GM12878 (cell line): ENCODE data around the gene SFN. TPM values are rescaled to one million over a fixed set of nuclear protein-coding genes. Genes with fewer than 3 reads are reported as not detected.
A peak's percentile ranks its signal among the peaks of the same experiment; 100 is the strongest.

Experiments used
- ATAC-seq: fragments of 200-7000 bp; cut with Tn5 transposase; 3 replicates; pipeline ENCODE4 v1.9.1; 2020; ENCODE audit warnings: mild to moderate bottlenecking, moderate library complexity
- BruUV-seq: library from RNA; stranded (reverse); fragments of 400-500 nt; replicated peaks from 2 replicates; lab custom pipeline; 2021; lab: Mats Ljungman, UMichigan
- CTCF ChIA-PET: fragments of 300-600 bp; sonication (Branson Sonifier 250); formaldehyde crosslinking; extraction: SDS; loops from one replicate; lab custom pipeline; 2021; ENCODE audit warnings: inconsistent platforms; lab: Yijun Ruan, JAX
- POLR2A ChIA-PET: fragments of 350-600 bp; formaldehyde crosslinking; extraction: SDS; loops from one replicate; lab custom pipeline; 2021; ENCODE audit warnings: inconsistent platforms; lab: Charles Lee
- RAD21 ChIA-PET: fragments of 300-600 bp; sonication (Branson Sonifier 250); formaldehyde crosslinking; loops from one replicate; lab custom pipeline; 2023; ENCODE audit warnings: antibody characterized with exemption; ENCODE audit not compliant: unreplicated experiment; lab: Charles Lee
- SMC1A ChIA-PET: fragments of 300-600 bp; sonication (Branson Sonifier 250); formaldehyde crosslinking; loops from one replicate; lab custom pipeline; 2023; ENCODE audit not compliant: unreplicated experiment, uncharacterized antibody; lab: Charles Lee
- DNase-seq: peaks from one replicate; pipeline ENCODE4 v3.0.0-alpha.2; 2011; ENCODE audit warnings: low read depth, low spot score
- FAIRE-seq: peaks from 3 replicates; lab custom pipeline; 2011; peaks lifted over from hg19 to GRCh38; lab: Jason Lieb, UNC
- H2AFZ ChIP-seq: 2 replicates; pipeline ENCODE4 v1.6.0; 2011; ENCODE audit warnings: low read depth, low read length, control low read depth; ENCODE audit not compliant: control insufficient read depth
- H3K27ac ChIP-seq: 2 replicates; pipeline ENCODE4 v1.5.1; 2011; ENCODE audit warnings: control low read depth; ENCODE audit not compliant: control insufficient read depth, insufficient read depth
- H3K27me3 ChIP-seq, 2 experiments: replicated peaks in 1 of 2; 2 replicates each; pipeline versions ENCODE4 v1.6.0 to v1.6.1; 2011; ENCODE audit warnings: low read length in 1 of 2; ENCODE audit not compliant: control insufficient read depth in 2 of 2, insufficient read depth in 2 of 2
- H3K36me3 ChIP-seq, 2 experiments: 2 replicates each; pipeline ENCODE4 v1.5.1; 2011; ENCODE audit warnings: low read length in 1 of 2; ENCODE audit not compliant: control insufficient read depth in 2 of 2, insufficient read depth in 2 of 2
- H3K4me1 ChIP-seq: 2 replicates; pipeline ENCODE4 v1.6.1; 2011; ENCODE audit warnings: mild to moderate bottlenecking, low read length, moderate library complexity, mixed read lengths; ENCODE audit not compliant: control insufficient read depth, insufficient read depth
- H3K4me2 ChIP-seq: 2 replicates; pipeline ENCODE4 v1.6.0; 2011; ENCODE audit warnings: control low read depth; ENCODE audit not compliant: control insufficient read depth, insufficient read depth
- H3K4me3 ChIP-seq: fragments of 200-600 bp; sonication (generic); 2 replicates; pipeline ENCODE4 v1.5.1; 2016
- H3K79me2 ChIP-seq: 2 replicates; pipeline ENCODE4 v1.6.0; 2011; ENCODE audit warnings: low read length; ENCODE audit not compliant: control insufficient read depth, insufficient read depth
- H3K9ac ChIP-seq: 2 replicates; pipeline ENCODE4 v1.8.0; 2011; ENCODE audit warnings: low read length, control low read depth, mixed read lengths; ENCODE audit not compliant: control insufficient read depth, insufficient read depth
- H3K9me3 ChIP-seq: replicated peaks from 3 replicates; pipeline ENCODE4 v1.5.1; 2011; ENCODE audit warnings: mild to moderate bottlenecking, low read length; ENCODE audit not compliant: control insufficient read depth, insufficient read depth
- H4K20me1 ChIP-seq: 2 replicates; pipeline ENCODE4 v1.6.0; 2011; ENCODE audit not compliant: control insufficient read depth, insufficient read depth
- CHD2 ChIP-seq: IDR thresholded peaks from 2 replicates; pipeline ENCODE4 v1.6.1; 2011; ENCODE audit warnings: low read depth, low read length, improper control_type of control experiment, borderline replicate concordance
- ELK1 ChIP-seq: IDR thresholded peaks from 2 replicates; pipeline ENCODE4 v1.6.1; 2012; ENCODE audit warnings: low read depth, low read length, improper control_type of control experiment
- ESRRA ChIP-seq: IDR thresholded peaks from 2 replicates; pipeline ENCODE4 v1.6.1; 2012; ENCODE audit warnings: mild to moderate bottlenecking, low read length, improper control_type of control experiment
- FOXM1 ChIP-seq: IDR thresholded peaks from 2 replicates; pipeline ENCODE4 v1.6.1; 2012; ENCODE audit warnings: low read depth, mild to moderate bottlenecking, inconsistent platforms, low read length, moderate library complexity
- HDGF ChIP-seq: fragments of 450-650 bp; IDR thresholded peaks from 2 replicates; pipeline ENCODE4 v1.6.1; 2016; ENCODE audit warnings: antibody characterized with exemption
- HSF1 ChIP-seq: fragments of 150-350 bp; IDR thresholded peaks from 2 replicates; pipeline ENCODE4 v1.6.1; 2014; ENCODE audit warnings: mild to moderate bottlenecking, low read depth, low read length
- IKZF1 ChIP-seq: fragments of 450-650 bp; conservative IDR thresholded peaks from 2 replicates; pipeline ENCODE4 v1.6.1; 2017; ENCODE audit warnings: antibody characterized with exemption, mild to moderate bottlenecking
- RBBP5 ChIP-seq: fragments of 200-600 bp; sonication (generic); conservative IDR thresholded peaks from 2 replicates; pipeline ENCODE4 v1.6.1; 2016
- SIX5 ChIP-seq: IDR thresholded peaks from 2 replicates; pipeline ENCODE4 v1.6.1; 2011; ENCODE audit warnings: mild to moderate bottlenecking, low read depth, low read length, moderate library complexity; ENCODE audit not compliant: severe bottlenecking
- SMARCA5 ChIP-seq: fragments of 450-650 bp; IDR thresholded peaks from 2 replicates; pipeline ENCODE4 v1.6.1; 2017; ENCODE audit warnings: mild to moderate bottlenecking
- SMC3 ChIP-seq: IDR thresholded peaks from 2 replicates; pipeline ENCODE4 v1.6.1; 2011; ENCODE audit warnings: low read length, improper control_type of control experiment, borderline replicate concordance
- SUZ12 ChIP-seq: fragments of 200-600 bp; sonication (generic); IDR thresholded peaks from one replicate; pipeline ENCODE4 v1.6.1; 2018; ENCODE audit warnings: antibody characterized with exemption, mild to moderate bottlenecking; ENCODE audit not compliant: unreplicated experiment
- ZNF24 ChIP-seq: fragments of 450-650 bp; IDR thresholded peaks from 2 replicates; pipeline ENCODE4 v1.6.1; 2017; ENCODE audit warnings: antibody characterized with exemption, mild to moderate bottlenecking
- WGBS: methylation state at CpG from one replicate; pipeline ENCODE4 v1.1.6; 2016; ENCODE audit warnings: low lambda C conversion rate; ENCODE audit not compliant: insufficient replicate concordance, insufficient coverage; ENCODE audit errors: missing lambda C conversion rate; 5-methylcytosine and 5-hydroxymethylcytosine counted together
- in situ Hi-C: fragments of 300-500 bp; cut with MboI; formaldehyde crosslinking; loops from 9 replicates; pipeline ENCODE4 v1.14.3; 2018; ENCODE audit warnings: mixed read lengths
- intact Hi-C: fragments of 100-400 bp; cut with micrococcal nuclease; formaldehyde crosslinking; loops from one replicate; pipeline ENCODE4 v1.14.2; 2022; ENCODE audit not compliant: unreplicated experiment
- polyA plus RNA-seq, 11 experiments: library from polyadenylated mRNA; depleted of rRNA in 4 of 11; unstranded in 6 of 11; stranded (reverse) in 5 of 11; fragments of >200 nt; fragmentation: Nextera tagmentation in 4 of 11; fragmentation: Illumina TruSeq in 1 of 11; extraction: Ambion mirVana in 4 of 11; extraction: Trizol in 1 of 11; gene quantifications; 1 replicate in 1 of 11; 2 replicates in 10 of 11; pipeline versions ENCODE4 v1.2.1 to v1.2.3, GENCODE V29; 2011 to 2016; ENCODE audit warnings: inconsistent platforms in 2 of 11, missing spikeins in 2 of 11, low read depth in 1 of 11
- total RNA-seq, 4 experiments: library from RNA; depleted of rRNA in 3 of 4; stranded (reverse); fragments of >200 nt in 3 of 4; fragmentation: Illumina TruSeq in 1 of 4; extraction: Trizol in 1 of 4; gene quantifications; 2 replicates each; pipeline versions ENCODE4 v1.2.1 to v1.2.3, GENCODE V29; 2013 to 2021

Gene SFN
- total and polyA plus RNA-seq, 10 of the 15 experiments (the other 5 are each of a cell fraction or from before 2014, with no cell fraction given), result 0.19 to 2.9 (median 1.0) TPM

- POLR2A ChIA-PET, result interaction anchor here (0.5 to 7.6 kb wide), 7 partner anchors 8 to 392 kb away, joined by 3 to 56 read pairs (median 6); no protein-coding TSS in a partner anchor
Observed at GRCh38 chr1:26831059-26831458, 31.9 kb upstream of the SFN start.

GRCh38 chr1:26831546-26832248, 31.3 kb upstream of the SFN start:
- ChIA-PET SMC1A (interaction anchor here (1.2 to 7.2 kb wide), 5 partner anchors 8 to 47 kb away, joined by 3 to 57 read pairs (median 10); partner anchors contain the start of gene PIGV), POLR2A (interaction anchor here (0.5 to 7.6 kb wide), 7 partner anchors 11 to 393 kb away, joined by 3 to 56 read pairs (median 3); no protein-coding TSS in a partner anchor), RAD21 (interaction anchor here (1.0 to 3.6 kb wide), 7 partner anchors 11 to 229 kb away, joined by 3 to 26 read pairs (median 16); no protein-coding TSS in a partner anchor), CTCF (interaction anchor here (1.1 to 7.7 kb wide), 12 partner anchors 10 to 249 kb away, joined by 3 to 117 read pairs (median 4); partner anchors contain the start of gene GPN2)
- TF ChIP-seq SMC3 (no peak), CHD2 (0 out of 2 replicates have a peak, but pooled peaks have one; percentile 28), IKZF1 (0 out of 2 replicates have a peak, but pooled peaks have one; percentile 4), ESRRA (no peak), HDGF (no peak), SIX5 (no peak), ELK1 (no peak), HSF1 (0 out of 2 replicates have a peak, but pooled peaks have one; percentile 38), SUZ12 (no peak), RBBP5 (no peak), ZNF24 (peak; percentile 61)
- intact Hi-C loops (loop anchor here (2.0 kb wide), 1 partner anchor 21 kb away; no protein-coding TSS in a partner anchor), in situ Hi-C loops (no loop called here)
- FAIRE-seq (no peak), DNase-seq (no peak), ATAC-seq (no peak)
- Histone ChIP-seq H3K36me3 (peaks cover 5 to 29% of the 10 kb centered on the region in 2 experiments), H3K4me3 (peak overlapping the region; percentile 46; the same call in 1 of the 2 replicates), H4K20me1 (no peaks in the 10 kb centered on the region), H3K27me3 (no peaks in the 10 kb centered on the region), H3K4me1 (peaks cover 35% of the 10 kb centered on the region), H3K27ac (peak overlapping the region; percentile 24), H3K79me2 (peaks cover 70% of the 10 kb centered on the region), H3K9me3 (no peaks in the 10 kb centered on the region), H3K9ac (no peak overlapping the region; the same call in 1 of the 2 replicates), H3K4me2 (peak overlapping the region; percentile 10), H2AFZ (no peak overlapping the region)
- WGBS, result 93% methylated on average over 3 of the region's 3 CpGs
- no TSS peak for BruUV-seq

More at GRCh38 chr1:26831059-26831458, 31.9 kb upstream of the SFN start:
- Histone ChIP-seq H3K79me2 (peaks cover 73% of the 10 kb centered on the region), H3K4me3 (peak overlapping the region; percentile 46), H2AFZ (no peak overlapping the region), H3K27me3 (no peaks in the 10 kb centered on the region), H4K20me1 (no peaks in the 10 kb centered on the region), H3K4me2 (peak overlapping the region; percentile 10), H3K9me3 (no peaks in the 10 kb centered on the region), H3K36me3 (peaks cover 5 to 27% of the 10 kb centered on the region in 2 experiments), H3K9ac (no peak overlapping the region; the same call in 1 of the 2 replicates), H3K27ac (peak overlapping the region; percentile 24), H3K4me1 (peaks cover 37% of the 10 kb centered on the region)
- RAD21 ChIA-PET, result interaction anchor here (0.6 to 3.6 kb wide), 8 partner anchors 10 to 193 kb away, joined by 3 to 26 read pairs (median 6); no protein-coding TSS in a partner anchor
- 98% methylated on average over 3 of the region's 3 CpGs for WGBS
- intact Hi-C loops, result no loop called here
- no peak for DNase-seq
- CTCF ChIA-PET, result interaction anchor here (1.1 to 7.7 kb wide), 9 partner anchors 8 to 229 kb away, joined by 4 to 117 read pairs (median 6); no protein-coding TSS in a partner anchor
- no peak for ATAC-seq
- in situ Hi-C loops, result no loop called here
- TF ChIP-seq FOXM1 (no peak), SMARCA5 (0 out of 2 replicates have a peak, but pooled peaks have one; percentile 58)
- no TSS peak for BruUV-seq
- no peak for FAIRE-seq
- SMC1A ChIA-PET, result interaction anchor here (0.8 to 7.2 kb wide), 7 partner anchors 8 to 228 kb away, joined by 3 to 57 read pairs (median 10); partner anchors contain the start of gene PIGV
